Astrocyte (in vitro differentiated cells and primary cell): ENCODE data around the gene CSRNP3. TPM values are rescaled to one million over a fixed set of nuclear protein-coding genes. Genes with fewer than 3 reads are reported as not detected.

ENCODE experiments used
- DNase-seq: peaks from one replicate; pipeline ENCODE4 v3.0.0-alpha.2; 2010; ENCODE audit warnings: low read depth
- FAIRE-seq: peaks from 2 replicates; lab custom pipeline; 2011; peaks lifted over from hg19 to GRCh38; lab: Jason Lieb, UNC
- H2AFZ ChIP-seq: 2 replicates; pipeline ENCODE4 v1.6.0; 2012; ENCODE audit warnings: low read depth, low read length, inconsistent platforms
- H3K27ac ChIP-seq: 2 replicates; pipeline ENCODE4 v1.5.1; 2011; ENCODE audit warnings: low read depth, low read length, inconsistent platforms
- H3K27me3 ChIP-seq: 2 replicates; pipeline ENCODE4 v1.6.0; 2011; ENCODE audit warnings: low read length, inconsistent platforms; ENCODE audit not compliant: insufficient read depth
- H3K36me3 ChIP-seq: 2 replicates; pipeline ENCODE4 v1.5.1; 2011; ENCODE audit warnings: low read length, inconsistent platforms; ENCODE audit not compliant: insufficient read depth
- H3K4me1 ChIP-seq: 2 replicates; pipeline ENCODE4 v1.5.1; 2011; ENCODE audit warnings: low read length, inconsistent platforms; ENCODE audit not compliant: insufficient read depth
- H3K4me2 ChIP-seq: 2 replicates; pipeline ENCODE4 v1.6.0; 2012; ENCODE audit warnings: low read length, inconsistent platforms
- H3K4me3 ChIP-seq: 2 replicates; pipeline ENCODE4 v1.5.1; 2011; ENCODE audit warnings: low read depth, mild to moderate bottlenecking, low read length, inconsistent platforms; ENCODE audit not compliant: insufficient read depth
- H3K79me2 ChIP-seq: 2 replicates; pipeline ENCODE4 v1.6.0; 2012; ENCODE audit warnings: mild to moderate bottlenecking, low read length, inconsistent platforms; ENCODE audit not compliant: insufficient read depth
- H3K9ac ChIP-seq: 2 replicates; pipeline ENCODE4 v1.6.0; 2012; ENCODE audit warnings: mild to moderate bottlenecking, low read length, inconsistent platforms
- H3K9me3 ChIP-seq: 2 replicates; pipeline ENCODE4 v1.5.1; 2012; ENCODE audit warnings: low read depth, mild to moderate bottlenecking, low read length, inconsistent platforms; ENCODE audit not compliant: insufficient read depth
- H4K20me1 ChIP-seq: 2 replicates; pipeline ENCODE4 v1.6.0; 2012; ENCODE audit warnings: low read length, inconsistent platforms; ENCODE audit not compliant: insufficient read depth
- H3K27ac Mint-ChIP-seq: one replicate; pipeline ENCODE4 v1.8.0; 2021; ENCODE audit warnings: mild to moderate bottlenecking, mixed read lengths; ENCODE audit not compliant: unreplicated experiment
- H3K27me3 Mint-ChIP-seq: one replicate; pipeline ENCODE4 v1.8.0; 2021; ENCODE audit warnings: low read depth, mixed read lengths; ENCODE audit not compliant: unreplicated experiment
- H3K36me3 Mint-ChIP-seq: one replicate; pipeline ENCODE4 v1.8.0; 2021; ENCODE audit warnings: low read depth, mixed read lengths; ENCODE audit not compliant: unreplicated experiment
- H3K4me1 Mint-ChIP-seq: one replicate; pipeline ENCODE4 v1.8.0; 2021; ENCODE audit warnings: low read depth, mixed read lengths; ENCODE audit not compliant: unreplicated experiment
- H3K4me3 Mint-ChIP-seq: one replicate; pipeline ENCODE4 v1.8.0; 2021; ENCODE audit warnings: mild to moderate bottlenecking, moderate library complexity, mixed read lengths; ENCODE audit not compliant: unreplicated experiment
- H3K9me3 Mint-ChIP-seq: one replicate; pipeline ENCODE4 v1.8.0; 2021; ENCODE audit warnings: mild to moderate bottlenecking, mixed read lengths; ENCODE audit not compliant: unreplicated experiment
- CTCF ChIP-seq: IDR thresholded peaks from 2 replicates; pipeline ENCODE4 v1.5.1; 2011; ENCODE audit warnings: low read depth, mild to moderate bottlenecking, inconsistent platforms, low read length, moderate library complexity; ENCODE audit not compliant: insufficient read depth
- EZH2 ChIP-seq: IDR thresholded peaks from 2 replicates; pipeline ENCODE4 v1.6.1; 2012; ENCODE audit warnings: mild to moderate bottlenecking, low read length, inconsistent platforms; ENCODE audit not compliant: insufficient read depth
- total RNA-seq: library from RNA; stranded (reverse); gene quantifications from 2 replicates; pipeline ENCODE4 v1.2.1, GENCODE V29; 2021

Gene CSRNP3
- total RNA-seq, 1 donor from 2014 or later: 5.9 TPM

GRCh38 chr2:165618806-165619205 is 149.3 kb downstream of the CSRNP3 start:
- no peak overlapping the region for H2AFZ ChIP-seq
- no peak overlapping the region for H3K27ac Mint-ChIP-seq
- no peak for FAIRE-seq
- no peak overlapping the region for H3K4me3 Mint-ChIP-seq
- no peaks in the 10 kb centered on the region for H4K20me1 ChIP-seq
- H3K9me3 Mint-ChIP-seq: no peaks in the 10 kb centered on the region
- no peaks in the 10 kb centered on the region for H3K36me3 ChIP-seq
- H3K4me2 ChIP-seq: no peak overlapping the region
- no peaks in the 10 kb centered on the region for H3K27me3 ChIP-seq
- no peak for TF ChIP-seq CTCF
- no peak for TF ChIP-seq EZH2
- H3K36me3 Mint-ChIP-seq: no peaks in the 10 kb centered on the region
- peaks cover 3% of the 10 kb centered on the region for H3K4me1 ChIP-seq
- DNase-seq: no peak
- H3K4me3 ChIP-seq: no peak overlapping the region
- no peaks in the 10 kb centered on the region for H3K79me2 ChIP-seq
- H3K4me1 Mint-ChIP-seq: peaks cover 5% of the 10 kb centered on the region
- H3K9ac ChIP-seq: no peak overlapping the region
- no peaks in the 10 kb centered on the region for H3K27me3 Mint-ChIP-seq
- no peak overlapping the region for H3K27ac ChIP-seq
- no peaks in the 10 kb centered on the region for H3K9me3 ChIP-seq

- no peak overlapping the region for H3K27ac Mint-ChIP-seq
- no peak for FAIRE-seq
Observed at GRCh38 chr2:165621086-165621560, 151.6 kb downstream of the CSRNP3 start.

More at GRCh38 chr2:165621086-165621560, 151.6 kb downstream of the CSRNP3 start:
- Mint-ChIP-seq H3K36me3 (no peaks in the 10 kb centered on the region), H3K27me3 (no peaks in the 10 kb centered on the region), H3K4me3 (no peak overlapping the region), H3K4me1 (peaks cover 5% of the 10 kb centered on the region), H3K9me3 (no peaks in the 10 kb centered on the region)
- no peak for TF ChIP-seq EZH2
- TF ChIP-seq CTCF: no peak
- Histone ChIP-seq H3K36me3 (no peaks in the 10 kb centered on the region), H3K79me2 (no peaks in the 10 kb centered on the region), H3K4me1 (peaks cover 3% of the 10 kb centered on the region), H4K20me1 (no peaks in the 10 kb centered on the region), H3K9ac (no peak overlapping the region), H3K27me3 (no peaks in the 10 kb centered on the region), H3K4me2 (peak overlapping the region; percentile 65), H2AFZ (no peak overlapping the region), H3K27ac (peak overlapping the region; percentile 3), H3K9me3 (no peaks in the 10 kb centered on the region), H3K4me3 (no peak overlapping the region)
- peak; percentile 64 for DNase-seq
